Activated CD8-positive, alpha-beta memory T cell treated with anti-CD3 and anti-CD28 coated beads, Interleukin-2, amount 50 U/mL, for 24 hours (primary cell): Measurements from ENCODE around the gene ADAMTS13.
"Not testable (repeated sequence)": the region's sequence is repeated elsewhere in the genome, so short reads cannot be mapped to it uniquely, and the experiment has no call there.

ENCODE experiments used
- DNase-seq: peaks from one replicate; pipeline ENCODE4 v3.0.0-alpha.2; 2020; ENCODE audit errors: extremely low read depth

The ADAMTS13 gene

DNA sequence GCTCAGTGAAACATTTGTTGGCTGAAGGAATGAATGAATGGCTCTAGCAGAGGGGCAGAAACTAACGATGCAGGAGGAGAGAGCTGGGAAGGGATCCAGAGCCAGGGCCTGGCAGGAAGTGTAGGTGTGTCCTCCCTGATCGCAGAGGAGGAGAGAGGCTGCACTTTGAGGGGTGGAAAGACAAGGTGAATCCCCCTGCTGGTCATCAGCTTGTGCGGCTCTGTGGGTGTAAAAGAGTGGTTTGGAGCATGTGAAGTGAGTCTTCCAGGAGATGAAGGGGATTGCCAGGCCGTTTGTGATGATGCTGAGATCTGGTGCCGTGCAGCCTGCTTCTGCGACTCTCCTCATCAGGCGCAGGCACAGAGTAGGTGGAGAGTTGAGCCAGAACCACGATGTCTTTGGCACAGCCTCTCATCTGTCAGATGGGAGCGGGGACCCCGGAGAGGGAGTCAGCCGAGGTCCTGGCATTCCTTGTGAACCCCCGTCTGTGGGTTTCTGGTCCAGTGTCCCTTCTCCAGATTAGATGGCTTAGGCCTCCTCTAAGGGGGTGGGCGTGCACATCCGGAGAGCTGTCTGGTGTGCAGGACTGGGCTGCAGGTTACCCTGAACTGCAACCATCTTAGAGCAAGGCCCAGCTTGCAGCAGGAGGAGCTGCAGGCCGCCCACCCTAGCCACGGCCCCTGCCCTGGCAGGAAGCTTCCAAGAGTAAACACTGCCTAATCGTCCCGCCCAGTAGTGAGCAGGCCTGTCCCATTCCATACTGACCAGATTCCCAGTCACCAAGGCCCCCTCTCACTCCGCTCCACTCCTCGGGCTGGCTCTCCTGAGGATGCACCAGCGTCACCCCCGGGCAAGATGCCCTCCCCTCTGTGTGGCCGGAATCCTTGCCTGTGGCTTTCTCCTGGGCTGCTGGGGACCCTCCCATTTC lies at the start of gene ADAMTS13:
ADAMTS13 (plus strand) TSS at position 753 of the 928 bp plus-strand sequence; CDS start at position 830, 77 bp downstream.
- DNase-seq, result no peak

GRCh38 chr9:133374612-133375115 lies 47.5 kb upstream of the ADAMTS13 start:
- DNase-seq, result no peak

GRCh38 chr9:133375116-133375723 lies 46.9 kb upstream of the ADAMTS13 start:
- DNase-seq, result no peak

DNA sequence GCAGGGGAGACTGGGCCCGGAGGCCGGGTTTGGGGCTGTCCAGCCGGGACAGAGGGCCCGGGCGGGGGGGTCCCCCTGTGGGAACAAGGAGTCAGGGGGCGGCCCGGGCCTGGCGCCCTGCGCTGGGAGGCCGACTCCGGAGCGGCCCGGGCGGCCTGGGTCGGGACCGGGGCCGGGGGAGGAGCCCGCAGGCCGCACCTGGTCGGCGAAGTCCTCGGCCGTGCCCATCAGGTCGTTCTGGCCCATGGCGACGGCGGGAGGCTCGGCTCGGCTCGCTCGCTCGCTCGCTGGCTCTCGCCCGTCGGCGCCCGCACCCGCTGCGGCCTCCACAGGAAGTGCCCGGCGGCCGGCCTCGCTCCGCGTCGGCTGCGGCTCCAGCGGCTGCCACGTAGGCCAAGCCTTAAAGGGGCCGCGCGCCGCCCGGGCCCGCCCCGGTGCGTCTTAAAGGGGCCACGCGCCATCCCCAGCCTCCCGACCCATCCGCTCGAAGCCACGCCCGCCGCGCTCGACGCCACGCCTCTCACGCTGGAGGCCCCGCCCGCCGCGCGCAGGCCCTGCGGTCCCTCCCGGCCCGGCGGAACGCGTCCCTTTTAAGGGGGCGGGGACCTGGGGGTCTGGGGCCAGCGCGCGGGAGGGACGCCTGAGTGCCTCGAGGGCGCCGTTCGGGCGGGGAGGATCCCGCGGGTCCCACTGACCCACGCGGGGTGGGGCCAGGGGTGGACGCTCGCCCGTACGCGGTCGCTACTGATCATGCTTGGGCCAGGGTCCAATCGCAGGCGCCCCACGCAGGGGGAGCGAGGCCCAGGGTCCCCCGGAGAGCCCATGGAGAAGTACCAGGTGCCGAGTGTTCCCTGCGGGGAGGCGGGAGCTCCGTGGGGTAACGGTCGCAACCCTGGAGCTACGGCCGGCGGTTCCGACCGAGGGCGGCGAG lies 46.2 kb upstream of the ADAMTS13 start, which contains the start of the genes STKLD1 and SURF4:
STKLD1 (plus strand) TSS at position 643 of the 931 bp plus-strand sequence; CDS start at position 751, 108 bp downstream.
SURF4 (minus strand) TSS at position 337 of the 931 bp plus-strand sequence; CDS start at position 246, 91 bp downstream.
- peak; percentile 79 for DNase-seq

DNA sequence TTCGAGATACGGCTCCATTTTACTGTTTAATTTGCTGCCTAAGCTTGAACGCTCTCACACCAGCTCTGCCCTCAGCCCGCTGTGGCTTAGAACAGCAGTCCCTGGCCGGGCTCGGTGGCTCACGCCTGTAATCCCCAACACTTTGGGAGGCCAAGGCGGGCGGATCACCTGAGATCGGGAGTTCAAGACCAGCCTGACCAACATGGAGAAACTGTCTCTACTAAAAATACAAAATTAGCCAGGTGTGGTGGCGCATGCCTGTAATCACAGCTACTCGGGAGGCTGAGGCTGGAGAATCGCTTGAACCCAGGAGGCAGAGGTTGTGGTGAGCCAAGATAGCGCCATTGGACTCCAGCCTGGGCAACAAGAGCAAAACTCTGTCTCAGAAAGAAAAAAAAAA lies 44.9 kb upstream of the ADAMTS13 start:
- DNase-seq, result not testable (repeated sequence)

DNA sequence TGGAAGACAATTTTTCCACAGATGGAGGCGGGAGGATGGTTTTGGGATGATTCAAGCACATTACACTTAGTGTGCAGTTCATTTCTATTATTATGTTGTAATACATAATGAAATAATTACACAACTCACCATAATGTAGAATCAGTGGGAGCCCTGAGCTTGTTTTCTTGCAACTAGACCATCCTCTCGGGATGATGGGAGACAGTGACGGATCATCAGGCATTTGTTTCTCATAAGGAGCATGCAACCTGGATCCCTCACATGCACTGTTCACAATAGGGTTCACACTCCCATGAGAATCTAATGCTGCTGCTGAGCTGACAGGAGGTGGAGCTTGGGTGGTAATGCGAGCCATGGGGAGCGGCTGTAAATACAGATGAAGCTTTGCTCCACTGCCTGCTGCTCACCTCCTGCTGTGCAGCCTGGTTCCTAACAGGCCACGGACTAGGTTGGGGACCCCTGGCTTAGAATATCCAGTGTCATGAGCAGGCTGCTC lies 44.4 kb upstream of the ADAMTS13 start:
- DNase-seq, result no peak

DNA sequence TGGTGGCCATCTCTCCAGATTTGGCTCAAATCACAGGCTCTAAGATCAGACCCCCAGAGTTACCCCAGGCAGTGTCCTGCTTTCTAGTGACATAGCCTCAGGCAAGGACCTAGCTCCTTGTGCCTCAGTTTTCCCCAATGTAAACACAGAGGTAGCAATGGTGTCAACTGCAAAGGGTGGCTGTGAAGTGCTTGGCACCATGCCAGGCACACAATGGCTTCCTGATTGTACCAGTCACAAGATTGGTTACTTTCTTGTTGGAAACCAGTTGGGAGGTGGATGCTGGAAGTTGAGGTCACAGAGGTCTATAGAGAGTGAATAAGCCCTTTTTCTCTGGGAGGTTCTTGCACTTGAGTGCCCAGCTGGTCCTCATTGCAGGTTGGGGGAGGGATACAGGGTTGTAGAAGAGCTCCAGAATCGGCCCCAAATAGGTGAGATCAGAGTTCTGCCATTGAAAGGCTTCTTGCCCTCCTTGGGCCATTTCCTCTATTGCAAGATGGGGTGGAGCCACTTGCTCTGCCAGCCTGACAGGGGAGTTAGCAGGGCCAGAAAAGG lies 43.7 kb upstream of the ADAMTS13 start:
- no peak for DNase-seq

DNA sequence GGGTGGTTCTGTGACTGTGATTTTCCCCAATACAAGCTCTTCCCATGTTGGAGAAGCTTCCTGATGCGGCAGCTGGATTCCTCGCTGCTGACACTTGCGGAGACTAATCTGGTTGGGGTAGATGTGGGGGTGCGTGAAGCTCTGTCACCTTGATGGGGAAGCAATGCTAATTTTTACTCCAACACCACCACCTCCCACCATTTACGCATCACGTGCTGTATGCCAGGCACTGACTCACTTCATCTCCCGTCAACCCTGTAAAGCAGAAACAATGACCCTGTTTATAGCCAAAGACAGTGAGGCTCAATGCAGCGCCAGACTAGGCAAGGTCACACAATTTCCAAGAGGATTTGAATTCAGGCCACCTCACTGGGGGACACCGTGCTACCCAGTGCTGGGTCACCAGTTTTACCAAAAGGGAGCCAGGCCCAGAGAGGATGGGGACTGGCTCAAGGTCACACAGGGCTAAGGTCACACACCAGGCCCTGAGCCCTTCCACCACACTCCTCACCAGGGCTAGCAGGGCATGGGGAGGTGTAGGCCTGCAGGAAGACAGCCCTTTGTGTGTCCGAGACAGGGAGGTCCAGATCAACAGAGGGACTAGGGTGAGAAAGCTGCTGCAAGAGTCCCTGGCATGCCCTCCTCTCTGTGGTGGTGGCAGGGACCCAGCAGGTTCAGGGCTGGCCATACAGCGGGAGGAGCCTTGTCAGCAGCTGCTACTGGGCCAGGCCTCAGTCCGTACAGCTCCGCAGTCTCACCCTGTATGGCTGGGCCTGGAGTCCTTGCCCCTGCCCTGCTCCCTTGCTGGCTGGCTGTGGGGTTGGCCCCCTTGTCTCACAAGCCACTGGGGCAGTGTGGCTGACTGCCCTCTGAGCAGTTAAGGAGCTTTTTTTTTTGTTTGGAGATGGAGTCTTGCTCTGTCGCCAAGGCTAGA lies 42.7 kb upstream of the ADAMTS13 start:
- no peak for DNase-seq

- DNase-seq, result no peak
Measured at GRCh38 chr9:133380734-133381133, 41.4 kb upstream of the ADAMTS13 start.

DNA sequence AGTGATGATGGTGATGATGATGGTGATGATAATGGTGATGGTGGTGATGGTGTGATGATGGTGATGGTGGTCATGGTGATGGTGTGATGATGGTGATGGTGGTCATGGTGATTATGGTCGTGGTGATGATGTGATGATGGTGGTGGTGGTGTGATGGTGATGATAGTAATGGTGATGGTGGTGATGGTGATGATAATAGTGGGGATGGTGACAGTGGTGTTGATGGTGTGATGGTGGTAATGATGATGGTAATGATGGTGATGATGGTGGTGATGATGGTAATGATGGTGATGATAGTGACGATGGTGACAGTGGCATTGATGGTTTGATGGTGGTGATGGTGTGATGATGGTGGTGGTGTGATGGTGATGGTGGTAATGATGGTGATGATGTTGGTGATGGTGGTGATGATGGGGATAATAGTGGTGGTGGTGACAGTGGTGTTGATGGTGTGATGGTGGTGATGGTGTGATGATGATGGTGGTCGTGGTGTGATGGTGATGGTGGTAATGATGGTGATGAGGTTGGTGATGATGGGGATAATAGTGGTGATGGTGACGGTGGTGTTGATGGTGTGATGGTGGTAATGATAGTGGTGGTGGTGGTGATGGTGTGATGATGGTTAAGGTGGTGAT lies 39.5 kb upstream of the ADAMTS13 start:
- DNase-seq, result no peak

DNA sequence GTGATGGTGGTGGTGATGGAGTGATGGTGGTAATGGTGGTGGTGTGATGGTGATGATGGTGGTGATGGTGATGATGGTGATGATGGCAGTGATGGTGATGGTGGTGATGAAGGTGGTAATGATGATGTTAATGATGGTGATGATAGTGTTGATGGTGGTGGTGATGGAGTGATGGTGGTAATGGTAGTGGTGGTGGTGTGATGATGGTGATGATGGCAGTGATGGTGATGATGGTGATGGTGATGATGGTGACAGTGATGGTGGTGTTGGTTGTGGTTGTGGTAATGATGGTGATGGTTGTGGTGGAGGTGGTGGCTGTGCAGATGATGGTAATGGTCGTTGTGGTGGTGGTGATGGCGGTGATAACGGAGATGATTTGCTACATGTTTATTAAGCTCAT lies 38.7 kb upstream of the ADAMTS13 start:
- no peak for DNase-seq

GRCh38 chr9:133384736-133385321 lies 37.3 kb upstream of the ADAMTS13 start:
- DNase-seq, result no peak

GRCh38 chr9:133385452-133385851 lies 36.7 kb upstream of the ADAMTS13 start:
- no peak for DNase-seq

- no peak for DNase-seq
Measured at GRCh38 chr9:133386338-133386737, 35.8 kb upstream of the ADAMTS13 start.

GRCh38 chr9:133387680-133388079 lies 34.5 kb upstream of the ADAMTS13 start:
- DNase-seq, result no peak

GRCh38 chr9:133389025-133389557 lies 33.1 kb upstream of the ADAMTS13 start:
- no peak for DNase-seq

DNA sequence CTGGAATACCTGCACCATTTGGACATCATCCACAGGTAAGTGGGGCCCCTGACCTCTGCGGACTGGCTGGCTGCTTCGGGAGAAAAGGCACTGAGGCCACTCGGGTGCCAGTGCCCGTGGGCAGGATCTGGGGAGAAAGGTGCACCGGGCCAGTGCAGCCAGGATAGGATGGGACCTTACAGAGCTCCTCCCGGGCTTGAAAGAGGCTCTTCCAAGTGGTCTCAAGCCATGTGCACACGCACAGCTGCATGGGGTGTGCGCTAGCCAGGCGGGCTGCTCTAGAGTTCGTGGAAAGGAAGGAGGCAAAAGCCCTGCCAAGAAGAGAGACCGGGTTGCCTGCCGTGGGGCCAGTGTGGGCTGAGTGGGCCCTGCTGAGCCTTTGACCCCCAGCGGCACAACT lies 32.6 kb upstream of the ADAMTS13 start:
- DNase-seq, result no peak

DNA sequence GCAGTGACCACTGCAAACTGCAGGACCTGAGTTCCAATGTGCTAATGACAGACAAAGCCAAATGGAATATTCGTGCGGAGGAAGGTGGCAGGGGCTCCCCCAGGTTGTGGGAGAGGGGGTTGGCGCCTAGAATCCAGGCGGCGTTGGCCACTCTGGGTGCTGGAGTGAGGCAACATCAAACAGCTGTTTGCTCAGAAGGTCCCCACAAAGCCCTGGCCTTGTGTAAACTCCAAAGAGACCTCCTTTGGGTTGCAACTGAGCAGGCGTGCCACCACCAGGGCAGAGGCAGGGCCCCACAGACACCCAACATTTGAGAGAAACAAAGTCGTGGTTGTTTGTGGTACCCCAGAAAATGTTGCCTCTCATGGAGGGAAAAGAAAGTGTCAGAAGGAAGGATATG lies 31.5 kb upstream of the ADAMTS13 start:
- no peak for DNase-seq

GRCh38 chr9:133391449-133391848 lies 30.7 kb upstream of the ADAMTS13 start:
- not testable (repeated sequence) for DNase-seq
